Measurements from ENCODE around the gene UGT8. TPM values are rescaled to one million over a fixed set of nuclear protein-coding genes. Genes with fewer than 3 reads are reported as not detected.

UGT8 gene
- total RNA-seq, 1 experiment from 2014 or later = 23.1 TPM

GRCh38 chr4:114690571-114690970 lies 92.0 kb downstream of the UGT8 start:
- TF ChIP-seq CTCF (IDR thresholded peaks at IDR 0.05; ENCODE audit: unreplicated experiment) = no peak
- no peaks in the 10 kb centered on the region for H3K9me3 Mint-ChIP-seq (ENCODE audit: low read depth, unreplicated experiment)
- no TSS peak for BruUV-seq (replicated peaks)
- no peaks in the 10 kb centered on the region for H3K27me3 Mint-ChIP-seq (ENCODE audit: unreplicated experiment)
- CTCF ChIA-PET = no interaction called here
- intact Hi-C loops (cut with micrococcal nuclease; ENCODE audit: unreplicated experiment) = no loop called here
- H3K4me1 Mint-ChIP-seq (ENCODE audit: low read depth, unreplicated experiment) = no peaks in the 10 kb centered on the region
- no peak overlapping the region for H3K27ac Mint-ChIP-seq (ENCODE audit: unreplicated experiment)
- no peak for DNase-seq
- H3K4me3 Mint-ChIP-seq (ENCODE audit: low read depth, unreplicated experiment) = no peak overlapping the region
- no peaks in the 10 kb centered on the region for H3K36me3 Mint-ChIP-seq (ENCODE audit: insufficient read depth, unreplicated experiment)

- Mint-ChIP-seq H3K9me3 (ENCODE audit: low read depth, unreplicated experiment) (no peaks in the 10 kb centered on the region), H3K27me3 (ENCODE audit: unreplicated experiment) (no peaks in the 10 kb centered on the region), H3K4me1 (ENCODE audit: low read depth, unreplicated experiment) (no peaks in the 10 kb centered on the region), H3K36me3 (ENCODE audit: insufficient read depth, unreplicated experiment) (no peaks in the 10 kb centered on the region), H3K4me3 (ENCODE audit: low read depth, unreplicated experiment) (no peak overlapping the region), H3K27ac (ENCODE audit: unreplicated experiment) (no peak overlapping the region)
- BruUV-seq (replicated peaks) = no TSS peak
- intact Hi-C loops (cut with micrococcal nuclease; ENCODE audit: unreplicated experiment) = no loop called here
- no peak for TF ChIP-seq CTCF (IDR thresholded peaks at IDR 0.05; ENCODE audit: unreplicated experiment)
- no peak for DNase-seq
- CTCF ChIA-PET = no interaction called here
These were observed 93.3 kb downstream of the UGT8 start for GRCh38 chr4:114691865-114692264.

GRCh38 chr4:114692958-114693357 lies 94.4 kb downstream of the UGT8 start:
- CTCF ChIA-PET = interaction anchor here (0.6 kb wide), 1 partner anchor 95 kb away, joined by 3 read pairs; no protein-coding TSS in a partner anchor

GRCh38 chr4:114694770-114695169 lies 96.2 kb downstream of the UGT8 start:
- DNase-seq = peak; percentile 1
- no peaks in the 10 kb centered on the region for H3K9me3 Mint-ChIP-seq (ENCODE audit: low read depth, unreplicated experiment)
- no TSS peak for BruUV-seq (replicated peaks)
- no peaks in the 10 kb centered on the region for H3K27me3 Mint-ChIP-seq (ENCODE audit: unreplicated experiment)
- H3K4me3 Mint-ChIP-seq (ENCODE audit: low read depth, unreplicated experiment) = no peak overlapping the region
- no peaks in the 10 kb centered on the region for H3K4me1 Mint-ChIP-seq (ENCODE audit: low read depth, unreplicated experiment)
- H3K36me3 Mint-ChIP-seq (ENCODE audit: insufficient read depth, unreplicated experiment) = no peaks in the 10 kb centered on the region
- intact Hi-C loops (cut with micrococcal nuclease; ENCODE audit: unreplicated experiment) = loop anchor here (1.0 kb wide), 2 partner anchors 277 to 308 kb away; no protein-coding TSS in a partner anchor
- H3K27ac Mint-ChIP-seq (ENCODE audit: unreplicated experiment) = no peak overlapping the region
- CTCF ChIA-PET = no interaction called here
- peak; percentile 30 for TF ChIP-seq CTCF (IDR thresholded peaks at IDR 0.05; ENCODE audit: unreplicated experiment)

More at GRCh38 chr4:114692958-114693357, 94.4 kb downstream of the UGT8 start:
- Mint-ChIP-seq H3K4me3 (ENCODE audit: low read depth, unreplicated experiment) (no peak overlapping the region), H3K27me3 (ENCODE audit: unreplicated experiment) (no peaks in the 10 kb centered on the region), H3K27ac (ENCODE audit: unreplicated experiment) (no peak overlapping the region), H3K4me1 (ENCODE audit: low read depth, unreplicated experiment) (no peaks in the 10 kb centered on the region), H3K36me3 (ENCODE audit: insufficient read depth, unreplicated experiment) (no peaks in the 10 kb centered on the region), H3K9me3 (ENCODE audit: low read depth, unreplicated experiment) (no peaks in the 10 kb centered on the region)
- intact Hi-C loops (cut with micrococcal nuclease; ENCODE audit: unreplicated experiment) = no loop called here
- no peak for DNase-seq
- no TSS peak for BruUV-seq (replicated peaks)
- no peak for TF ChIP-seq CTCF (IDR thresholded peaks at IDR 0.05; ENCODE audit: unreplicated experiment)

Measured in Calu3 (cell line).